ENCODE measurements around the gene MAB21L4. TPM values are rescaled to one million over a fixed set of nuclear protein-coding genes. Genes with fewer than 3 reads are reported as not detected.

MAB21L4 gene
- total RNA-seq, 1 donor from 2014 or later: 0.59 TPM

DNA sequence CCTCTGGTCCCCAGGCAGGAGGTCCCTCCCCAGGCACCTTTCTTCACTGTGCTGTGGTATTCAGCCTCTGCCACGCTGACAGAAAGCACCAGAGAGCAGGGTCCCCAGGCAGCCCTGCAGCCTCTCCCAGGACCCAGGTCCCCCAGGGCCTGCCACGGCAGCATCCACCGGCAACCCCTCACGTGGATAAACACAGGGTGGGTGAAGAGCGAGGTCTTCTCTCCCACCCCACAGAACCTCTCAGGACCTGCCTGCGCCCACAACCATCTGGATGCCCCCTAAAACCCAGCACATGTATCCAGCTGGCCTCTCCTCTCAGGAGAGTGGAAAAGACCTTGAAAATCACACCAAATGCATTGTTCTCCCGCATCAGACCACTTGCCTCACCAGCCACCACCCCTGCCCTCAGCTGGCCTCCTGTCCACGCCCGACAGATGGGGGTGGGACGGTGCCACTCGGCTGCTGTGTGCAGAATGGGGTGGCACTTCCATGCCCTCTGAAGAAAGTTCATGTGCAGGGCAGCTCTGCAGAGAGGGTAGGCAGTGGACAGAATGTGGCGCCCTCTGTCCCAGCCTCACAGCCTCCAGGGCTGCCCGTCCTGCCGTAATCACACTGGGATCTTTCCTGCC, 6.1 kb upstream of the MAB21L4 start:
- Histone ChIP-seq H3K9ac (ENCODE audit: low read length) (no peak overlapping the region), H3K27me3 (ENCODE audit: insufficient read depth, low read length) (peaks cover 13% of the 10 kb centered on the region), H2AFZ (ENCODE audit: low read depth, low read length) (no peak overlapping the region), H3K9me3 (ENCODE audit: insufficient read depth, low read depth, low read length) (peaks cover 2% of the 10 kb centered on the region), H3K4me3 (ENCODE audit: insufficient read depth, low read depth, low read length) (no peak overlapping the region), H3K36me3 (ENCODE audit: insufficient read depth, low read length) (no peaks in the 10 kb centered on the region), H3K27ac (ENCODE audit: low read depth, low read length) (no peak overlapping the region), H3K4me1 (ENCODE audit: insufficient read depth, low read length) (no peaks in the 10 kb centered on the region), H4K20me1 (ENCODE audit: insufficient read depth, low read length) (no peaks in the 10 kb centered on the region), H3K4me2 (ENCODE audit: low read length) (no peak overlapping the region), H3K79me2 (ENCODE audit: insufficient read depth, low read length) (no peaks in the 10 kb centered on the region)
- Mint-ChIP-seq H3K36me3 (ENCODE audit: low read depth, unreplicated experiment) (no peaks in the 10 kb centered on the region), H3K4me3 (ENCODE audit: unreplicated experiment) (no peak overlapping the region), H3K4me1 (ENCODE audit: low read depth, unreplicated experiment) (peaks cover 2% of the 10 kb centered on the region), H3K27me3 (ENCODE audit: low read depth, unreplicated experiment) (peaks cover 43% of the 10 kb centered on the region), H3K27ac (ENCODE audit: unreplicated experiment) (no peak overlapping the region), H3K9me3 (ENCODE audit: unreplicated experiment) (no peaks in the 10 kb centered on the region)
- no peak for DNase-seq (ENCODE audit: low read depth)
- no peak for TF ChIP-seq EZH2 (IDR thresholded peaks at IDR 0.05; ENCODE audit: insufficient read depth, low read length)
- TF ChIP-seq, protein P1, sequence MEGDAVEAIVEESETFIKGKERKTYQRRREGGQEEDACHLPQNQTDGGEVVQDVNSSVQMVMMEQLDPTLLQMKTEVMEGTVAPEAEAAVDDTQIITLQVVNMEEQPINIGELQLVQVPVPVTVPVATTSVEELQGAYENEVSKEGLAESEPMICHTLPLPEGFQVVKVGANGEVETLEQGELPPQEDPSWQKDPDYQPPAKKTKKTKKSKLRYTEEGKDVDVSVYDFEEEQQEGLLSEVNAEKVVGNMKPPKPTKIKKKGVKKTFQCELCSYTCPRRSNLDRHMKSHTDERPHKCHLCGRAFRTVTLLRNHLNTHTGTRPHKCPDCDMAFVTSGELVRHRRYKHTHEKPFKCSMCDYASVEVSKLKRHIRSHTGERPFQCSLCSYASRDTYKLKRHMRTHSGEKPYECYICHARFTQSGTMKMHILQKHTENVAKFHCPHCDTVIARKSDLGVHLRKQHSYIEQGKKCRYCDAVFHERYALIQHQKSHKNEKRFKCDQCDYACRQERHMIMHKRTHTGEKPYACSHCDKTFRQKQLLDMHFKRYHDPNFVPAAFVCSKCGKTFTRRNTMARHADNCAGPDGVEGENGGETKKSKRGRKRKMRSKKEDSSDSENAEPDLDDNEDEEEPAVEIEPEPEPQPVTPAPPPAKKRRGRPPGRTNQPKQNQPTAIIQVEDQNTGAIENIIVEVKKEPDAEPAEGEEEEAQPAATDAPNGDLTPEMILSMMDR (IDR thresholded peaks at IDR 0.05; ENCODE audit: insufficient read depth, low read depth, low read length): no peak
- FAIRE-seq: no peak

DNA sequence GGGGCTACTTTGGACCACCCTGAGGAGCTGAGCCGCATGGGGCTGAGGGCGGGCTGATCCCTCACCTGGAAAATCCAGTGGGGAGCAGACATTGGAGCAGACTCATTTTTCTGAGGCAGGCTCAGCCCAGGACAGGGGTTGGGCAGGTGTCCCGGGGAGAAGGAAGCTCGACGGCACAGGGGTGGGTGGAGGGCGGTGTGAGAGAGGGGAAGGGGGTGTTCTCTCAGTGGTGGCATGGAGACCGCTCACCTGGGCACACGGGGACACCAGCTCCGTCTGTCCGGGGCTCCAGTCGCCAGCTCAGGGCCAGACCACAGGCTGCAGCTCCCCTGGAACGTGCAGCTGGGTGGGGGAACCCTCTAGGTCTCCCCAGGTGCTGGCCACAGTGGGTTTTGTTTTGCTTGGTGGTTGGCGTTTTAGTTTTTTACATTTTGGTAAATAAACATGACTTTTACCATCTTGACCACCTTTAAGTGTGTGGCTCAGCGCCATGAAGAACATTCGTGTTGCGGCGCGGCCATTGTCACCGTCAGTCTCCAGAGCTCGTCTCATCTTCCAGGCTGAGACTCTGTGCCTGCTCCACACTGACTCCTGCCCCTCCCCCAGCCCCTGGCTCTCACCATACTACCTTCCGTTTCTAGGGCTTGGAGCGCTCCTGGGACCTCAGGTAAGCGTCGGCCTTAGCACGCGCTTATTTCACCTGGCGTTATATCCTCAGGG, 4.3 kb upstream of the MAB21L4 start:
- Mint-ChIP-seq H3K9me3 (ENCODE audit: unreplicated experiment) (no peaks in the 10 kb centered on the region), H3K36me3 (ENCODE audit: low read depth, unreplicated experiment) (no peaks in the 10 kb centered on the region), H3K4me1 (ENCODE audit: low read depth, unreplicated experiment) (peaks cover 2% of the 10 kb centered on the region), H3K4me3 (ENCODE audit: unreplicated experiment) (no peak overlapping the region), H3K27me3 (ENCODE audit: low read depth, unreplicated experiment) (peaks cover 30% of the 10 kb centered on the region), H3K27ac (ENCODE audit: unreplicated experiment) (no peak overlapping the region)
- Histone ChIP-seq H3K4me2 (ENCODE audit: low read length) (no peak overlapping the region), H3K27ac (ENCODE audit: low read depth, low read length) (no peak overlapping the region), H3K9ac (ENCODE audit: low read length) (no peak overlapping the region), H3K79me2 (ENCODE audit: insufficient read depth, low read length) (no peaks in the 10 kb centered on the region), H3K36me3 (ENCODE audit: insufficient read depth, low read length) (no peaks in the 10 kb centered on the region), H4K20me1 (ENCODE audit: insufficient read depth, low read length) (no peaks in the 10 kb centered on the region), H2AFZ (ENCODE audit: low read depth, low read length) (no peak overlapping the region), H3K4me3 (ENCODE audit: insufficient read depth, low read depth, low read length) (no peak overlapping the region), H3K4me1 (ENCODE audit: insufficient read depth, low read length) (no peaks in the 10 kb centered on the region), H3K9me3 (ENCODE audit: insufficient read depth, low read depth, low read length) (peaks cover 2% of the 10 kb centered on the region), H3K27me3 (ENCODE audit: insufficient read depth, low read length) (no peaks in the 10 kb centered on the region)
- TF ChIP-seq EZH2 (IDR thresholded peaks at IDR 0.05; ENCODE audit: insufficient read depth, low read length): no peak
- TF ChIP-seq, protein P1 (IDR thresholded peaks at IDR 0.05; ENCODE audit: insufficient read depth, low read depth, low read length): no peak
- DNase-seq (ENCODE audit: low read depth): no peak
- no peak for FAIRE-seq

DNA sequence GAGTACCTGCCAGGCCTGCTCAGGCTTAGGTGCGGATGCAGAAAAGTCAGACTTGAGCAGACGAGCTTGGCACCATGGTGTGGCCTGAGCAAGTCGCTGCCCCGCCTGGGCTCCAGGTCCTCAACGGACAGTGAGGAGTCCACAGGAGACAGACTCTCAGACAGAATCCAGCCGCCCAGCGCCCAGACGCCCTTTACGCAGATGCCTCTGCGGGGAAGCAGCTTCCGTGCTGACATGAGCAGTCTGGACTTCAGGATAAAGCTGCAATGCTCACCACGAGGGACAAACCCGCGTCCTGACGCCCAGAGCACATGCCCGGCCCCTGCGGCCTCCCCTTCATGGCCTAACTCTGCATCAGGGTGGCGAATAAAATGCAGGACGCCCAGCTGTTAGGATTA, 3.5 kb upstream of the MAB21L4 start:
- peaks cover 2% of the 10 kb centered on the region for H3K4me1 Mint-ChIP-seq (ENCODE audit: low read depth, unreplicated experiment)
- no peak overlapping the region for H3K27ac ChIP-seq (ENCODE audit: low read depth, low read length)
- TF ChIP-seq, protein P1 (IDR thresholded peaks at IDR 0.05; ENCODE audit: insufficient read depth, low read depth, low read length): no peak
- TF ChIP-seq EZH2 (IDR thresholded peaks at IDR 0.05; ENCODE audit: insufficient read depth, low read length): no peak
- no peak for FAIRE-seq
- H3K27me3 ChIP-seq (ENCODE audit: insufficient read depth, low read length): no peaks in the 10 kb centered on the region
- H3K79me2 ChIP-seq (ENCODE audit: insufficient read depth, low read length): no peaks in the 10 kb centered on the region
- no peak overlapping the region for H3K9ac ChIP-seq (ENCODE audit: low read length)
- no peak overlapping the region for H3K4me3 Mint-ChIP-seq (ENCODE audit: unreplicated experiment)
- H3K9me3 Mint-ChIP-seq (ENCODE audit: unreplicated experiment): no peaks in the 10 kb centered on the region
- H3K9me3 ChIP-seq (ENCODE audit: insufficient read depth, low read depth, low read length): peaks cover 2% of the 10 kb centered on the region
- H3K4me1 ChIP-seq (ENCODE audit: insufficient read depth, low read length): no peaks in the 10 kb centered on the region
- no peak overlapping the region for H3K4me2 ChIP-seq (ENCODE audit: low read length)
- no peak overlapping the region for H2AFZ ChIP-seq (ENCODE audit: low read depth, low read length)
- no peaks in the 10 kb centered on the region for H4K20me1 ChIP-seq (ENCODE audit: insufficient read depth, low read length)
- H3K27ac Mint-ChIP-seq (ENCODE audit: unreplicated experiment): no peak overlapping the region
- no peaks in the 10 kb centered on the region for H3K36me3 ChIP-seq (ENCODE audit: insufficient read depth, low read length)
- no peak overlapping the region for H3K4me3 ChIP-seq (ENCODE audit: insufficient read depth, low read depth, low read length)
- peaks cover 34% of the 10 kb centered on the region for H3K27me3 Mint-ChIP-seq (ENCODE audit: low read depth, unreplicated experiment)
- no peak for DNase-seq (ENCODE audit: low read depth)
- no peaks in the 10 kb centered on the region for H3K36me3 Mint-ChIP-seq (ENCODE audit: low read depth, unreplicated experiment)
